Upper lobe of right lung (tissue), 1 donor: ENCODE data around the gene NKD1. TPM values are rescaled to one million over a fixed set of nuclear protein-coding genes. Genes with fewer than 3 reads are reported as not detected.

ENCODE experiments used
- ATAC-seq: fragments of 200-7000 bp; cut with Tn5 transposase; one replicate; pipeline ENCODE4 v1.9.1; 2020; ENCODE audit warnings: mild to moderate bottlenecking, moderate library complexity
- DNase-seq: peaks from one replicate; pipeline ENCODE4 v3.0.0-alpha.2; 2020
- H3K27ac ChIP-seq: fragments of 200-600 bp; one replicate; pipeline ENCODE4 v1.8.0; 2022
- H3K27me3 ChIP-seq: fragments of 200-600 bp; one replicate; pipeline ENCODE4 v1.8.0; 2022; ENCODE audit warnings: mild to moderate bottlenecking
- H3K36me3 ChIP-seq: fragments of 200-600 bp; one replicate; pipeline ENCODE4 v1.8.0; 2022
- H3K4me1 ChIP-seq: fragments of 200-600 bp; one replicate; pipeline ENCODE4 v1.8.0; 2022
- H3K4me3 ChIP-seq: fragments of 200-600 bp; one replicate; pipeline ENCODE4 v1.8.0; 2022; ENCODE audit warnings: mild to moderate bottlenecking
- H3K9me3 ChIP-seq: fragments of 200-600 bp; one replicate; pipeline ENCODE4 v1.8.0; 2022
- intact Hi-C: fragments of 100-400 bp; cut with DNase I; formaldehyde crosslinking; loops from one replicate; pipeline ENCODE4 v1.11.0; 2022
- total RNA-seq: library from RNA; stranded (reverse); fragmentation: NEBNext Ultra II Directional; extraction: Animal tissue kit (Norgen Biotek cat#: 25700); gene quantifications from one replicate; pipeline ENCODE4 v1.2.1, GENCODE V29; 2021
- TF ChIP-seq, protein P1 (sequence below): fragments of 200-600 bp; IDR thresholded peaks from one replicate; pipeline ENCODE4 v1.8.0; 2022; ENCODE audit warnings: antibody characterized with exemption
- donor health status: DM: no; HTN: yes; CAD: no; lungs with severe emphysema.

Gene NKD1
- total RNA-seq, 1 donor from 2014 or later: 47.2 TPM

DNA sequence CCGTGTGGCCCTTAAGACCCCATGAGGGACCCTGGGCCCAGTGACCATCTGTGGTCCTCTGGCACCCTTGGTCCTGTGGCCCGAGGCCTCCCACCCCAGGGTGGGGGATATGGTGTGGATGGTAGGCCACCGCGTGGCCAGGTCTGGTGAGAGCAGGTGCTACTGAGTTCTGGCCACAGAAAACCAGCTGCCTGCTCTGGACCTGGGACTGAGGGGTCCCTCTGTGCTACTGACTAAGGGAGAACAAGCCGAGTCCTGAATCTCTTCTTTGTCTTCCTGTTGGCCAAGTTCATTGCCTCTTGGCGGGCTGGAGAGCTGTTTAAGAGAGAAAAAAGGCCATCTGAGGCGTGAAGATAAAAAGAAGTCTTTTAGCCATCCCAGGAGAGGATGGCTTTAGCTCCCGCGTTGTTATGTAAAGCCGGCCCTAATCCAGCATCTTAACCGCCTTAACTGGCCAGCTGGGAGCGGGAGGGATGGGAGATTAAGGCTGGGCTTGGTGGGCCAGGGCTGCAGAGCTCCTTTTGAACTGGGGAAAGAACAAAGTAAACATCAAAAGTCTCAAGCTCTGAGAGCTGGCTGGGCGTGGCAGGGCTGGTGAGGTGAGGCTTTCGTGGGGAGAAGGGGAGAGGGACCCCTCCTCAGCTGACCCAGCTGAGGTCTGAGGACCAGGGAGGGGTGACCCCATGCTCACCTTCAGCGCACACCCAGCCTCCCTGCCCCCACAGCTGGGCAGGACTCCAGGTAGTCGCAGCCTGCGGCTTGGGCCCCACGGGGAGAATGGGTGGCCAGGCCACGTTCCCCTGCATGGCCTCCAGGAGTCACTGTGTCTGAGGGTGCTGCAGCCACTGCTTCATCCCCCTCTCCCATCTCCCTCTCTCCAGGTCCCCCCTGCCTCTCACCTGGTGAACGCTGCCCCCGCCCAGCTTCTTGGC lies 62.4 kb downstream of the NKD1 start:
- H3K9me3 ChIP-seq: no peaks in the 10 kb centered on the region
- no peak overlapping the region for H3K27ac ChIP-seq
- no peaks in the 10 kb centered on the region for H3K27me3 ChIP-seq
- intact Hi-C loops: no loop called here
- peak; percentile 15 for ATAC-seq
- TF ChIP-seq, protein P1, sequence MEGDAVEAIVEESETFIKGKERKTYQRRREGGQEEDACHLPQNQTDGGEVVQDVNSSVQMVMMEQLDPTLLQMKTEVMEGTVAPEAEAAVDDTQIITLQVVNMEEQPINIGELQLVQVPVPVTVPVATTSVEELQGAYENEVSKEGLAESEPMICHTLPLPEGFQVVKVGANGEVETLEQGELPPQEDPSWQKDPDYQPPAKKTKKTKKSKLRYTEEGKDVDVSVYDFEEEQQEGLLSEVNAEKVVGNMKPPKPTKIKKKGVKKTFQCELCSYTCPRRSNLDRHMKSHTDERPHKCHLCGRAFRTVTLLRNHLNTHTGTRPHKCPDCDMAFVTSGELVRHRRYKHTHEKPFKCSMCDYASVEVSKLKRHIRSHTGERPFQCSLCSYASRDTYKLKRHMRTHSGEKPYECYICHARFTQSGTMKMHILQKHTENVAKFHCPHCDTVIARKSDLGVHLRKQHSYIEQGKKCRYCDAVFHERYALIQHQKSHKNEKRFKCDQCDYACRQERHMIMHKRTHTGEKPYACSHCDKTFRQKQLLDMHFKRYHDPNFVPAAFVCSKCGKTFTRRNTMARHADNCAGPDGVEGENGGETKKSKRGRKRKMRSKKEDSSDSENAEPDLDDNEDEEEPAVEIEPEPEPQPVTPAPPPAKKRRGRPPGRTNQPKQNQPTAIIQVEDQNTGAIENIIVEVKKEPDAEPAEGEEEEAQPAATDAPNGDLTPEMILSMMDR: no peak
- H3K4me3 ChIP-seq: no peak overlapping the region
- H3K4me1 ChIP-seq: peaks cover 23% of the 10 kb centered on the region
- DNase-seq: no peak
- no peaks in the 10 kb centered on the region for H3K36me3 ChIP-seq

DNA sequence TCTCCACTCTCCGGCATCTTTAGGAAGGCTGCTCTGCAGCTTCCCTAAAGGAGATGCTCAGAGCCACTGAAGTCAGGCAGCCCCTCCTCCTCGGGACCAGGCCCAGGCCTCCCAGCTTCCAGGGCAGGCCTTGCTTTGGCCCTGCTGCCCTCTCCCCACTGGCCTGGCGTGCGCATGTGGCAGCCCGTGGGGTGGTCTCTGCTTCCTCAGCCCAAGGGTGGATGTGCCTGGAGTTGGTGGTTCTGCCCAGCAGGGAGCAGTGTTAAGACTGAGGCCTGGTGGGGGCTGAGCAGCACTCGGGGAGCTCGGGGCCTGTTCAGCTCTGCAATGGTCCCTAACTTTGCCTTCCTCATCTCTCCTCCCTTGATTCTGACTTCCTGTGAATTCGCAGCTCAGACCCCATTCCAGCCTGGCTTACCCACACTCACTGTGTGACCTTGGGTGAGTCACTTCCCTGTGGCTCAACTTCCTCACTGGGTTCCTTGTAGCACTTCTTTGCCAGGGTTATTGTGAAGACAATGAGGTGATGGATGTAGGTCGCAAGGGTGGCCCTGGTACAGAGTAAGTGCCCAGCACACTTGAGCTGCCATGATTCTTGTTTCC lies 63.2 kb downstream of the NKD1 start:
- TF ChIP-seq, protein P1: no peak
- peaks cover 29% of the 10 kb centered on the region for H3K4me1 ChIP-seq

DNA sequence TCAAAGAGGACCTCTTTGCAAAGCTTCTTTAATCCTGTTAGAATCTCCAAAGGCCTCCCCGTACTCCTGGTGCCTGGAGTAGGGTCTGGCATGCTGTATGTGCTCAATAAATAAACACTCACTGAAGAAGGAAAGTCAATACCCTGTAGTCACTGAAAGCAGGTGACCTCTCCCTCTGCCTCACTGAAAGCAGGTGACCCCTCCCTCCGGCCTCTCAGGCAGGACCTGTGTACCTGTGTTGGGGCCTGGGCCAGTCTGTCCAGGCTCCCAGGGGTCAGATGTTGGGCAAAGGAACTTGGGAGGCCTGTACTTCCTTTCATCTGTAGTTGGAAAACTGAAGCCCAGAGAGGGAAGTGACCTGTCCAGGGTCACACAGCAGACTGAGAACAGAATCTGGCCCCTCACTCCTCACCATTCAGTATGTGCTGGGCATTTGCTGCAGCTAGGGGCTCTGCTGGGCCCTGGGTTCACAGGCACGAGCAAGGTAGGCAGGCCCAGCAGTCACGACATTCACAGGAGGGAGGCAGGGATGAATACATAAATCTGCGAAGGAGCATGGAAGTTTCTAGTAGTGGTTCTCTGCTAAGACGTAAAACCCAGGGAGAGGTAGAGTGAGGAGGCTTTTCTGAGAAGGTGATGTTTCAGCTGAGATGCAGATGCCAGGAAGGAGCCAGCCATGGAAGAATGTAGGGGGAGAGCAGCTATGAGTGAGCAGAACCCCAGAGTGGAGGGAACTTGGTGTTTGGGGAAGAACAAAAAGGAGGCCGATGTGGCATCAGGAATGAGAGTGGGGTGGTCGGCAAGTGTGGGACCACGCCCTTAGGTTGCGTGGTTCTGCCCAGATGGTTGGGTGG lies 64.0 kb downstream of the NKD1 start:
- no peak overlapping the region for H3K4me3 ChIP-seq
- H3K27ac ChIP-seq: peak overlapping the region; percentile 63
- no peaks in the 10 kb centered on the region for H3K27me3 ChIP-seq
- TF ChIP-seq, protein P1: no peak
- H3K36me3 ChIP-seq: no peaks in the 10 kb centered on the region
- intact Hi-C loops: no loop called here
- no peak for DNase-seq
- H3K4me1 ChIP-seq: peaks cover 37% of the 10 kb centered on the region
- no peak for ATAC-seq
- H3K9me3 ChIP-seq: no peaks in the 10 kb centered on the region

More for the DNA sequence above, 63.2 kb downstream of the NKD1 start:
- Histone ChIP-seq H3K27ac (peak overlapping the region; percentile 63), H3K9me3 (no peaks in the 10 kb centered on the region), H3K27me3 (no peaks in the 10 kb centered on the region), H3K4me3 (no peak overlapping the region), H3K36me3 (no peaks in the 10 kb centered on the region)
- intact Hi-C loops: no loop called here
- ATAC-seq (peak; percentile 30), DNase-seq (no peak)

DNA sequence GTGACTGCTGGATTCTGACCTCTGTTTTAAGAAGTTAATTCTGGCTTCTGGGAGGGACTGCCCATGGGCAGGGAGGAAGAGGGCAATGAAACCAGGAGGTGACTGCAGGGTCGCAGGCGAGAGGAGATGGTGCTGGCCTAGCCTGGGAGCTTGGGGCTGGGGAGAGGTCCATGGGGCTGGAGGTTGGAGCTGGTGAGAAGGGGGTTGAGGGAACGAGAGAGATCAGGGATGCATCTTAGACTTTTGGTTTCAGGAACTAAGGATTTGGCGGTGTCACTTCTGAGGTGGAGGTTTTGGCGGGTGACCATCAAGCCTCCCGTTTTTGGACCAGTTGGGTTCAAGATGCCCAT lies 64.6 kb downstream of the NKD1 start:
- H3K36me3 ChIP-seq: no peaks in the 10 kb centered on the region
- no peak overlapping the region for H3K4me3 ChIP-seq
- peaks cover 40% of the 10 kb centered on the region for H3K4me1 ChIP-seq
- H3K9me3 ChIP-seq: no peaks in the 10 kb centered on the region
- DNase-seq (no peak), ATAC-seq (no peak)
- TF ChIP-seq, protein P1: no peak
- intact Hi-C loops: no loop called here
- no peaks in the 10 kb centered on the region for H3K27me3 ChIP-seq
- peak overlapping the region; percentile 63 for H3K27ac ChIP-seq

DNA sequence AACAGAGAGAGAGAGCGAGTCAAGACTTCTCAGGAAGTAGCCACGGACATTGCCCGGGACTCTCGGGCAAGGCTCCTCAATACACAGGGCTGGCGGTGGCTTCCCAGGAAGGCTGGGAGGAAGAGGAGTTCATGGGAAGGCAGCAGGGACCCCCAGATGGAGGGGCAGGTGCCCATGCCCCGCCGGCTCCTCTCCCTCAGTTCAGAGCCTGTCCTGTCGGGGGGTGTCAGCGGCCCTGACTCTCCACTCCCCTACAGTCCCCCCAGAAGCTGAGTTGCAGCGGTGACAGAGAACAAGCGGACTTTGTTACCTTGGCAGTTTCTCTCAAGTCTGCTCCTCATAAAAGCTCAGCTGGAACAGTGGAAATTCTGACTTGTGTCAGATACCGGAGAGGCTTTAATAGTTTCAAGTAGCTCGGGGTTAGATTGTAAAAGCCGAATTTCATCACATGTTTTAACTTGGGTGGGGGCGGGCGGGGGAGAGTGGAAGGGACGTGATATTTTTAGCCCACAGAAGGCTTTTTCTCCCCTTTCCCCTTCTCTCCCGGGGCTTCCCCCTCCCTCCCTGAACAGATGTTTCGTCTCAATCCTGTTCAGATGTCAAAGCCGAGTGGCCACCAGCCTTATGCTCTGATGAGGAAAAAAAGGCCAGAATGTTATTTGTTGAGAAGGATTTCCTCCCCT lies 65.2 kb downstream of the NKD1 start:
- ATAC-seq (no peak), DNase-seq (no peak)
- no peaks in the 10 kb centered on the region for H3K9me3 ChIP-seq
- H3K36me3 ChIP-seq: no peaks in the 10 kb centered on the region
- H3K4me3 ChIP-seq: no peak overlapping the region
- intact Hi-C loops: no loop called here
- H3K27me3 ChIP-seq: no peaks in the 10 kb centered on the region
- H3K4me1 ChIP-seq: peaks cover 40% of the 10 kb centered on the region
- H3K27ac ChIP-seq: peak overlapping the region; percentile 63
- TF ChIP-seq, protein P1: no peak
